HUES6 (cell line): Measurements from ENCODE around the gene IL6.
"Not testable (repeated sequence)": the region's sequence is repeated elsewhere in the genome, so short reads cannot be mapped to it uniquely, and the experiment has no call there.

Experiments
- H3K27ac ChIP-seq: 2 replicates; pipeline ENCODE4 v1.7.0; 2013; ENCODE audit warnings: low read depth, mild to moderate bottlenecking, low read length, inconsistent platforms
- H3K27me3 ChIP-seq: 2 replicates; pipeline ENCODE4 v1.6.1; 2013; ENCODE audit warnings: low read length; ENCODE audit not compliant: control insufficient read depth, insufficient read depth
- H3K36me3 ChIP-seq: 2 replicates; pipeline ENCODE4 v1.6.1; 2013; ENCODE audit warnings: low read length; ENCODE audit not compliant: control insufficient read depth, insufficient read depth
- H3K4me1 ChIP-seq: 2 replicates; pipeline ENCODE4 v1.6.1; 2013; ENCODE audit warnings: low read length; ENCODE audit not compliant: control insufficient read depth, insufficient read depth
- H3K4me3 ChIP-seq: 2 replicates; pipeline ENCODE4 v1.5.1; 2013; ENCODE audit warnings: low read depth, low read length
- H3K9ac ChIP-seq: one replicate; pipeline ENCODE4 v1.6.1; 2013; ENCODE audit warnings: mild to moderate bottlenecking, low read length
- H3K9me3 ChIP-seq: 2 replicates; pipeline ENCODE4 v1.6.1; 2013; ENCODE audit warnings: low read depth, low read length; ENCODE audit not compliant: control insufficient read depth, insufficient read depth

The IL6 gene

GRCh38 chr7:22694597-22695207 lies 32.3 kb upstream of the IL6 start:
- Histone ChIP-seq H3K36me3 (peaks cover 13% of the 10 kb centered on the region; the same call in 1 of the 2 replicates), H3K4me3 (no peak overlapping the region), H3K27me3 (no peaks in the 10 kb centered on the region), H3K27ac (no peak overlapping the region), H3K9ac (no peak overlapping the region), H3K4me1 (peaks cover 22% of the 10 kb centered on the region; the same call in 1 of the 2 replicates), H3K9me3 (no peaks in the 10 kb centered on the region; the same call in 1 of the 2 replicates)

DNA sequence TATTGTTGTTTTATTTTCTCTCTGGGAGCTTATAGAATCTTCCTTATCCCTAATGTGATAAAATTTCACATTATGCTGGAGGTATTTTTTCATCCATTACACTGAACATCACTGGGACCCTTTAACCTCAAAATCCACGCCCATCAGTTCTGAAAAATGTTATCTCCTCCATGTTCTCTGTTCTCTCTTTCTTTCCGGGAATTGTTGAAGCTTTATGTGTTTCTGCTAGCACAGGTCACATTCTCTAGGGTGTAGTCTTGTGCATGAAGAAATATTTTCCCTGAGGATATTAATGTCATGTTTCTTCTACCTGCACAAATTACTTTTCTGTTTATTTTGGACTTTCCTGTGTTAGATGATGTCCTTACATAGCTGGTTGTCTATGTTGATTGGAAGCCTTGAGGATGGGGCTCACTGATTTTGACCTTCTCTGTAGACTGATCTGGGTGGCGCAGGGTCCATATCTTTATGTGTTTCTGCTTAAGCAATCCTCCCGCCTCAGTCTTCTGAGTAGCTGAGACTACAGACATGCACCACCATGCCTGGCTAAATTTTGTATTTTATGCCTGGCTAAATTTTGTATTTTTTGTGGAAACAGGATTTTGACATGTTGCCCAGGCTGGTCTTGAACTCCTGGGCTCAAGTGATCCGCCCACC lies 31.4 kb upstream of the IL6 start:
- H3K9ac ChIP-seq: no peak overlapping the region
- H3K36me3 ChIP-seq: peaks cover 20% of the 10 kb centered on the region; the same call in 1 of the 2 replicates
- no peaks in the 10 kb centered on the region for H3K27me3 ChIP-seq
- H3K9me3 ChIP-seq: no peaks in the 10 kb centered on the region; the same call in 1 of the 2 replicates
- H3K4me1 ChIP-seq: peaks cover 22% of the 10 kb centered on the region; the same call in 1 of the 2 replicates
- H3K4me3 ChIP-seq: no peak overlapping the region
- no peak overlapping the region for H3K27ac ChIP-seq

DNA sequence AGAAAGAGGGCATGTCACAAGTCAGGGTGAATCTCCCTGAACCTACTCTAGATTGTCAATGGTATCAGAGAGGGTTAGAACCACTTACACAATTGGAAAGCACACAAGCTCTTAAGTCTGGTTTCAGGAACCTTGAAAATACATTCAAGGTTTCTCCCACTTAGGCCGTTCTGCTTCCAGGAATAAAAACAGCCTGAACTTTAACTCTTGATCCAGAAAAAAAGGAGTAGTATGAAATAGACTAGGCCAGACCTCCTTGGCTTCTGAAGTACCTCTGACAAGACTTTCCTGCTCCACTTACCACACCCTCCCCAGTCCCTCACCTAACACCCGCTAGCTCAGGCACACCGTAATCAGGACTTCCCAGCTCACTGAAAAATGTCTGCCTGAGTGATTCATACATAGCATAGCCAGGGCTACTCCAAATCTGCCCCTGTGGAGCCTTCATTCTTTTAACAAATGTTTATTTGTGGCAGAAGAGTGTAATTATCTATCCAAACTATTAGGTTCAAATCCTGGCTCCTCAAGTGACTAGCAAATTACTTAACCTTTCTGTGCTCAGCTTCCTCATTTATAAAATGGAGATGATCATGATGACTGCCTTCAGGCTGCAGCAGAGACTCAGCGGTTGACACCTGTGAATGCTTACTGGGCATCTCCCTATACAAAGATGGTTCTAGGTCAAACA lies 30.3 kb upstream of the IL6 start:
- Histone ChIP-seq H3K27ac (no peak overlapping the region), H3K36me3 (peaks cover 22% of the 10 kb centered on the region; the same call in 1 of the 2 replicates), H3K4me1 (peaks cover 25% of the 10 kb centered on the region; the same call in 1 of the 2 replicates), H3K27me3 (no peaks in the 10 kb centered on the region), H3K4me3 (no peak overlapping the region), H3K9ac (no peak overlapping the region), H3K9me3 (no peaks in the 10 kb centered on the region; the same call in 1 of the 2 replicates)

GRCh38 chr7:22697322-22697859 lies 29.6 kb upstream of the IL6 start:
- H3K4me1 ChIP-seq: peaks cover 28% of the 10 kb centered on the region; the same call in 1 of the 2 replicates
- no peak overlapping the region for H3K27ac ChIP-seq
- H3K27me3 ChIP-seq: no peaks in the 10 kb centered on the region

GRCh38 chr7:22697876-22698606 lies 29.0 kb upstream of the IL6 start:
- H3K9ac ChIP-seq: no peak overlapping the region
- H3K27me3 ChIP-seq: no peaks in the 10 kb centered on the region
- no peak overlapping the region for H3K4me3 ChIP-seq
- peaks cover 33% of the 10 kb centered on the region; the same call in 1 of the 2 replicates for H3K4me1 ChIP-seq
- no peak overlapping the region; the same call in 1 of the 2 replicates for H3K27ac ChIP-seq
- no peaks in the 10 kb centered on the region; the same call in 1 of the 2 replicates for H3K9me3 ChIP-seq
- peaks cover 22% of the 10 kb centered on the region; the same call in 1 of the 2 replicates for H3K36me3 ChIP-seq

More at GRCh38 chr7:22697322-22697859, 29.6 kb upstream of the IL6 start:
- Histone ChIP-seq H3K9ac (no peak overlapping the region), H3K36me3 (peaks cover 22% of the 10 kb centered on the region; the same call in 1 of the 2 replicates), H3K9me3 (no peaks in the 10 kb centered on the region; the same call in 1 of the 2 replicates), H3K4me3 (no peak overlapping the region)

DNA sequence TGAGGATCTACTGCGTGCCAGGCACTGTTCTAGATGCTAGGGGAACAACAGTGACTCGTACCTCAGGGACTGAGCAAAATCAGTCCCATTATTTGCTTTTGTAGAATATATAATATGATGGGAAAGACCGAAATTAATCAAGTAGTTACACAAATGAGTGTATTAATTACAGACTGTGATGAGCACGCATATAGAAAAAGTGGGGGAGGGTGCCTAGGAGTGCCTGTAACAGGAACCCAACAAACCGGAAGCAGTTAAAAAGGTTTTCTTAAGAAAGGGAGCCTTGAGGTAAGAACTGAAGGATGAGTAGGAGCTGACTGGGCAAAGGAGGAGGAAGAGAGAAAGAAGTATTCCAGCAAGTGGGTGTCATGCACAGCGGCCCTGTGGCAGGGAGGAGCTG lies 28.2 kb upstream of the IL6 start:
- no peak overlapping the region for H3K27ac ChIP-seq
- no peaks in the 10 kb centered on the region for H3K27me3 ChIP-seq
- no peak overlapping the region for H3K4me3 ChIP-seq
- H3K9me3 ChIP-seq: no peaks in the 10 kb centered on the region; the same call in 1 of the 2 replicates
- peaks cover 34% of the 10 kb centered on the region; the same call in 1 of the 2 replicates for H3K4me1 ChIP-seq
- H3K9ac ChIP-seq: no peak overlapping the region
- H3K36me3 ChIP-seq: peaks cover 22% of the 10 kb centered on the region; the same call in 1 of the 2 replicates

DNA sequence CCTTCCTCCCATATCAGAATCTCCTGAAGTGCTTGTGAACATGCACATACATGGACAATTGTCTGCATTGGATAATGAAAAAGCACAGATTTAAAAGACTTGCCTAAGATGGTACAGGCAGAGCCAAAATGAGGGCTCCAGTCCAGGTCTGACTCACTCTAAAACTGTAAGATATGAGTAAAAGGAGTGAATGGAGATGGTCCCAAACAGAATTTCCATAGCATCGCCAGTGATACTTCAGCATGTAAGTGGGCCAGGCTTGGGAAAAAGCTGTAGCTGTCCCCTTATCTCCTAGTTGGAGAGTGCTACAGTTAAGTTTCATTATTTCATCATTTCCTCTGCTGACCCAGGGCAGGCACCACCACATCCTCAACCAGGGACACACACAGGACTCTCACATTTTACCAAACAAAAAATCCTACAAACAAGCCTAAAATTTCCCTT lies 26.4 kb upstream of the IL6 start:
- Histone ChIP-seq H3K4me3 (no peak overlapping the region), H3K27ac (no peak overlapping the region; the same call in 1 of the 2 replicates), H3K9me3 (no peaks in the 10 kb centered on the region), H3K36me3 (peaks cover 20% of the 10 kb centered on the region; the same call in 1 of the 2 replicates), H3K9ac (no peak overlapping the region), H3K4me1 (peaks cover 34% of the 10 kb centered on the region; the same call in 1 of the 2 replicates), H3K27me3 (no peaks in the 10 kb centered on the region)

DNA sequence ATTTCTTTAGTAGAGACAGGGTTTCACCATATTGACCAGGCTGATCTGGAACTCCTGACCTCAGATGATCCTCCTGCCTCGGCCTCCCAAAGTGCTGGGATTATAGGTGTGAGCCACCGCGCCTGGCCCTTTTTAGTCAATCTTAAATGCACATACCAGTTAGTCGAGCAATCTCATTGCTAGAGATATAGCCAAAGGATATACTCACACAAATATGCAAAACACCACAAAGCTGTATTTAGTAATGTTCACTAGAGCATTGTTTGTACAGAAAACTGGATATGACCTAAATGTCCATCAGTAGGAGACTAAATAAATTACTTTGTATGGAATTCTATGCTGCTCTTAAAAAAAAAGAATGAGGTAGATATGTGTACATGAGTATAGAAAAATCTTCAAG lies 24.5 kb upstream of the IL6 start:
- H3K9me3 ChIP-seq: no peaks in the 10 kb centered on the region
- H3K36me3 ChIP-seq: peaks cover 14% of the 10 kb centered on the region; the same call in 1 of the 2 replicates
- peak overlapping the region; percentile 31; the same call in 1 of the 2 replicates for H3K4me3 ChIP-seq
- H3K27me3 ChIP-seq: no peaks in the 10 kb centered on the region
- H3K27ac ChIP-seq: peak overlapping the region; percentile 94
- H3K4me1 ChIP-seq: peaks cover 24% of the 10 kb centered on the region; the same call in 1 of the 2 replicates
- H3K9ac ChIP-seq: peak overlapping the region; percentile 58

DNA sequence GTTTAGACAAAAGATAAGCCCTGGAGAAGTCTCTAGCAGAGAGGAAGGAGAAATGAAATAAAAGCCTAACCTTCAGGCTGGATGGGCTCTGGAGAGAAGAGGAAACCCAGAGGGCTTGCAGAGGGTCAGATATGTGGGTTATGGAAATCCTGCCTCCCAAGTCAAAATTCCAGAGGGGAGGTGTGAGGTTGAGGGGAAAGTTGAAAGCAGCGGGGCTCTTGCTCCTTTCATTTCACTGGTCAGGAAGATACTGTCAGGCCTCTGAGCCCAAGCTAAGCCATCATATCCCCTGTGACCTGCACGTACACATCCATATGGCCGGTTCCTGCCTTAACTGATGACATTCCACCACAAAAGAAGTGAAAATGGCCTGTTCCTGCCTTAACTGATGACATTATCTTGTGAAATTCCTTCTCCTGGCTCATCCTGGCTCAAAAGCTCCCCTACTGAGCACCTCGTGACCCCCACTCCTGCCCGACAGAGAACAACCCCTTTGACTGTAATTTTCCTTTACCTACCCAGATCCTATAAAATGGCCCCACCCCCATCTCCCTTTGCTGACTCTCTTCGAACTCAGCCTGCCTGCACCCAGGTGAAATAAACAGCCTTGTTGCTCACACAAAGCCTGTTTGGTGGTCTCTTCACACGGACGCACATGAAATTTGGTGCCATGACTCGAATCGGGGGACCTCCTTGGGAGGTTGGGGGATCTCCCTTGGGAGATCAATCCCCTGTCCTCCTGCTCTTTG lies 23.7 kb upstream of the IL6 start:
- H3K9me3 ChIP-seq, H3K27me3 ChIP-seq: not testable (repeated sequence)
- H3K36me3 ChIP-seq: peaks cover 14% of the 10 kb centered on the region; the same call in 1 of the 2 replicates
- H3K27ac ChIP-seq: peak overlapping the region; percentile 94
- peaks cover 18% of the 10 kb centered on the region; the same call in 1 of the 2 replicates for H3K4me1 ChIP-seq
- H3K4me3 ChIP-seq: peak overlapping the region; percentile 63
- peak overlapping the region; percentile 97 for H3K9ac ChIP-seq
